ENCODE measurements around the gene MTMR3.

The MTMR3 gene

DNA sequence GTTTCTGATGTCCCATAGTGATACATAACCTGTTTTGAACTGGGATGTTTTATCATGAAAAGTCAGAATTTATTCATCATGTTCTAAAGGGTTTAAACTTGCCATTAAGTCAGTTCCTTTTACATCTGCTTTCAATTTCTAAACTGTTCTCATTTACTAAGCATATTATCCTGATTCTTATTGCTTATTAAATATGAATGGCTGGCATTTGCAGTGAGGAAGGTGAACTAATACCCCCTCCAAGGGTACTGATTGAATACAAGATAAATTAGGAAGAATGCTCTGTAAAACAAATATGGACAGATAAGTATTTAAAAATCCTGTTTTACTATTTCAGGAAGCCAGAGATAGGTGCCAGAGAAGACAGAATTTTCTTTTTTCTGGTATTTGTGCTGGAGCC lies 126.5 kb downstream of the MTMR3 start:
- Histone ChIP-seq H3K27me3 (ENCODE audit: control insufficient read depth, insufficient read depth, low read length, poor library complexity, severe bottlenecking) (no peaks in the 10 kb centered on the region), H3K4me3 (ENCODE audit: insufficient read depth, low read depth, low read length) (no peak overlapping the region), H3K4me1 (ENCODE audit: control insufficient read depth, insufficient read depth, low read length) (peaks cover 4% of the 10 kb centered on the region), H3K27ac (ENCODE audit: insufficient read depth, low read depth, low read length, poor library complexity, severe bottlenecking) (no peak overlapping the region), H3K9me3 (ENCODE audit: control insufficient read depth, low read length) (no peaks in the 10 kb centered on the region), H3K36me3 (ENCODE audit: control insufficient read depth, insufficient read depth, low read length) (peaks cover 4% of the 10 kb centered on the region)

DNA sequence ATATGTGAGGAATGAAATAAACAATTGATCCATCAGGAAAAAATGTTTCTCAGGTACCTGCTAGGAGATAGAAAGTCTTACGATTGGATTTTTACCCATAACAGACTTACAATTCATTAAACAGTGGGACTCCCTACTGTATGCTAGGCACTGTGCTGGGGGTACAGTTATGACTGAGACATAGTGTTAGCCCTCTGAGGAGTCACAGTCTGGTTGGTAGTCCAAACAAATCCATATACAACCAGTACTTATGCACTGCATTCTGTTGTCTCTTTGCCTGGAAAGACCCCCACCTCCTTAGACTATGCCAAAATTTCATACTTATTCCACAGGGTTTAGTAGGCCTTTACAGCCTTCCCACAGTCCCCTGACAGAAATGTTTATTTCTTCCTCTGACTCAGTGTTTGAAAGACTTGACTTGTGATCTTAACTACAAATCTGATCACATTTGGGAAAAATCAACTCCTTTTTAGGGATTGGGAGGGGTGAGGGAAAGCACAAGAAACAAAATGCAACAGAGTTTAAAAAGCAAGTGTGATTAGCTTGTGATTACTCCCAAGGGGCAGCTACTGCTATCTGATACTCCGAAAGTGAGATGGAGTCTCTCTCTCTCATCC lies 127.9 kb downstream of the MTMR3 start:
- no peak overlapping the region for H3K27ac ChIP-seq (ENCODE audit: insufficient read depth, low read depth, low read length, poor library complexity, severe bottlenecking)
- H3K9me3 ChIP-seq (ENCODE audit: control insufficient read depth, low read length): no peaks in the 10 kb centered on the region
- H3K36me3 ChIP-seq (ENCODE audit: control insufficient read depth, insufficient read depth, low read length): peaks cover 12% of the 10 kb centered on the region
- no peak overlapping the region for H3K4me3 ChIP-seq (ENCODE audit: insufficient read depth, low read depth, low read length)
- WGBS, 2 experiments: 50% methylated on average over 2 of the region's 2 CpGs
- peaks cover 4% of the 10 kb centered on the region for H3K4me1 ChIP-seq (ENCODE audit: control insufficient read depth, insufficient read depth, low read length)
- H3K27me3 ChIP-seq (ENCODE audit: control insufficient read depth, insufficient read depth, low read length, poor library complexity, severe bottlenecking): no peaks in the 10 kb centered on the region

DNA sequence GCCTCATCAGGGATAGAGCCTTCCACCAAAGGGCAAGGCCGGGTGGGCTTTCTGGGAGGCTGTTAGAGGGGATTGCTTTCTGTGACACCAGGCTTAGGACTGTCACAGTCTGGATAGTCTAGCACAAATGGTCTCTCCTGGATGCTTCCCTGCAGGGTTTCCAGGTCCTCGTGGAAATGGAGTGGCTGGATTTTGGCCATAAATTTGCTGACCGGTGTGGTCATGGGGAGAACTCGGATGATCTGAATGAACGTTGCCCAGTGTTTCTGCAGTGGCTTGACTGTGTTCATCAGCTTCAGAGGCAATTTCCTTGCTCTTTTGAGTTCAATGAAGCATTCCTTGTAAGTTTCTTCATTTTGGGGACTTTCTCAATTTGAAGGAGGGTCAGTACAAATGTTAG lies 130.2 kb downstream of the MTMR3 start:
- Histone ChIP-seq H3K9me3 (ENCODE audit: control insufficient read depth, low read length) (no peaks in the 10 kb centered on the region), H3K27me3 (ENCODE audit: control insufficient read depth, insufficient read depth, low read length, poor library complexity, severe bottlenecking) (no peaks in the 10 kb centered on the region), H3K4me1 (ENCODE audit: control insufficient read depth, insufficient read depth, low read length) (no peaks in the 10 kb centered on the region), H3K4me3 (ENCODE audit: insufficient read depth, low read depth, low read length) (no peak overlapping the region), H3K36me3 (ENCODE audit: control insufficient read depth, insufficient read depth, low read length) (peaks cover 30% of the 10 kb centered on the region), H3K27ac (ENCODE audit: insufficient read depth, low read depth, low read length, poor library complexity, severe bottlenecking) (no peak overlapping the region)
- 94% methylated on average over 5 of the region's 5 CpGs for WGBS, 2 experiments

GRCh38 chr22:30014244-30014643 lies 131.3 kb downstream of the MTMR3 start:
- no peaks in the 10 kb centered on the region for H3K27me3 ChIP-seq (ENCODE audit: control insufficient read depth, insufficient read depth, low read length, poor library complexity, severe bottlenecking)
- peaks cover 33% of the 10 kb centered on the region for H3K36me3 ChIP-seq (ENCODE audit: control insufficient read depth, insufficient read depth, low read length)
- no peaks in the 10 kb centered on the region for H3K9me3 ChIP-seq (ENCODE audit: control insufficient read depth, low read length)
- no peak overlapping the region for H3K27ac ChIP-seq (ENCODE audit: insufficient read depth, low read depth, low read length, poor library complexity, severe bottlenecking)
- H3K4me1 ChIP-seq (ENCODE audit: control insufficient read depth, insufficient read depth, low read length): no peaks in the 10 kb centered on the region
- no peak overlapping the region for H3K4me3 ChIP-seq (ENCODE audit: insufficient read depth, low read depth, low read length)

GRCh38 chr22:30015229-30015797 lies 132.3 kb downstream of the MTMR3 start:
- no peak overlapping the region for H3K4me3 ChIP-seq (ENCODE audit: insufficient read depth, low read depth, low read length)
- H3K9me3 ChIP-seq (ENCODE audit: control insufficient read depth, low read length): no peaks in the 10 kb centered on the region
- peaks cover 33% of the 10 kb centered on the region for H3K36me3 ChIP-seq (ENCODE audit: control insufficient read depth, insufficient read depth, low read length)
- no peak overlapping the region for H3K27ac ChIP-seq (ENCODE audit: insufficient read depth, low read depth, low read length, poor library complexity, severe bottlenecking)
- no peaks in the 10 kb centered on the region for H3K27me3 ChIP-seq (ENCODE audit: control insufficient read depth, insufficient read depth, low read length, poor library complexity, severe bottlenecking)
- H3K4me1 ChIP-seq (ENCODE audit: control insufficient read depth, insufficient read depth, low read length): no peaks in the 10 kb centered on the region
- 88 to 93% methylated on average over 3 of the region's 3 CpGs for WGBS, 2 experiments

DNA sequence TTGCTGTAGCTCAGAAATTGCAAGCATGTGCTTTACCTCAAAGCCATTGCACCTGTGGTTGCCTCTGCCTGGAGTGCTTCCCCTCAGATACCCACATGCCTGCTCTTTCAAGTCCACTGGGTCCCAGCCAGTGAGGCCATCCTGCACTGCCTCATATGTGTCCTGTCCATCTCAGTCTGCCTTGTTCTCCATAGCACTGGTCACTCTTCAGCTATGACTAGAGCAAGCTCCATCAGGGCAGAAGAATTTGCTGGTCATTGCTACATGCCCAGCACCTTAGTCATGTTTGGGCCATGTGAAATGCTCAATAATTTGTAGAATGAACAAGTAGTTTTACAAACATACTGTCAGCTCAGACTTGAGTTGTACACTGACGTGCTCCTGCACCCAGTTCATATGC lies 132.9 kb downstream of the MTMR3 start:
- 92 to 94% methylated on average over 1 of the region's 1 CpG for WGBS, 2 experiments
- Histone ChIP-seq H3K4me3 (ENCODE audit: insufficient read depth, low read depth, low read length) (no peak overlapping the region), H3K27me3 (ENCODE audit: control insufficient read depth, insufficient read depth, low read length, poor library complexity, severe bottlenecking) (no peaks in the 10 kb centered on the region), H3K9me3 (ENCODE audit: control insufficient read depth, low read length) (no peaks in the 10 kb centered on the region), H3K27ac (ENCODE audit: insufficient read depth, low read depth, low read length, poor library complexity, severe bottlenecking) (no peak overlapping the region), H3K36me3 (ENCODE audit: control insufficient read depth, insufficient read depth, low read length) (peaks cover 38% of the 10 kb centered on the region), H3K4me1 (ENCODE audit: control insufficient read depth, insufficient read depth, low read length) (no peaks in the 10 kb centered on the region)

GRCh38 chr22:30016596-30016995 lies 133.6 kb downstream of the MTMR3 start:
- Histone ChIP-seq H3K4me3 (ENCODE audit: insufficient read depth, low read depth, low read length) (no peak overlapping the region), H3K27ac (ENCODE audit: insufficient read depth, low read depth, low read length, poor library complexity, severe bottlenecking) (no peak overlapping the region), H3K27me3 (ENCODE audit: control insufficient read depth, insufficient read depth, low read length, poor library complexity, severe bottlenecking) (no peaks in the 10 kb centered on the region), H3K4me1 (ENCODE audit: control insufficient read depth, insufficient read depth, low read length) (no peaks in the 10 kb centered on the region), H3K9me3 (ENCODE audit: control insufficient read depth, low read length) (no peaks in the 10 kb centered on the region), H3K36me3 (ENCODE audit: control insufficient read depth, insufficient read depth, low read length) (peaks cover 46% of the 10 kb centered on the region)
- WGBS, 2 experiments: 96% methylated on average over 4 of the region's 4 CpGs

DNA sequence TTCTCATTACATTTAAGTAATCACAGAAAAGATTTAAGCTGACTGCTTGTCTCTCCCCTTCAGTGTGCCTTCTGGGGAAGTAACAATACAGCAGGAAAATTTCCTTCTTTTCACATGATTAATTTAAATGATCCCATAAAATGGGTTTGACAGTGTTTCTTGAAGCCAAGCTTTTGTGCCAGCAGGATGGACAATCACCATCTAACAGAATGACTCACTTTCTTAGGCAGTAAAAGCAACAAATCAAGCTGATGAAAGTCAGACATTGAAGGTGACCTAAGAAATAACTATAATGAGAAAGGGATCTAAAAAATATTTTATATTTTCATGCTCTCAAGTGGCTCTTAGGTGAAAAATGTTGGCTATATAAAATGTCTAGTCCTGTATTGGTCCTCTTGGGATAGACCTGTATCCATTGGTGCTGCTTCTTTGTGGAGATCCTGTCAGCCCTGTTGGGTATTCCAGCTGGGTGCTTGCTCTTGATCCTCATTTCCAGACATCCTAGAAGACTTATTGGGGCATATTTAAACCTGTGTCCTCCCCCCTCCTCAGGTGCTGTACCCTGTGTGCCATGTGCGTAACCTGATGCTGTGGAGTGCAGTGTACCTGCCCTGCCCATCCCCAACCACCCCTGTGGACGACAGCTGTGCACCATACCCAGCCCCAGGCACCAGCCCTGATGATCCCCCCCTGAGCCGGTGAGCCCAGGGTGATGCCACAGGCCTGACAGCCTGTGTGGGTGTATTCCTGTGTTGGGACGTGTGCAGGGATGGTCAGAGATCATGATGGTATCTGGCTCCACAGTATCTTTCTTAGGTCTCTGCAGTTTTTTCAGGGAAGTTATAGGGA lies 134.6 kb downstream of the MTMR3 start:
- Histone ChIP-seq H3K27me3 (ENCODE audit: control insufficient read depth, insufficient read depth, low read length, poor library complexity, severe bottlenecking) (no peaks in the 10 kb centered on the region), H3K9me3 (ENCODE audit: control insufficient read depth, low read length) (no peaks in the 10 kb centered on the region), H3K36me3 (ENCODE audit: control insufficient read depth, insufficient read depth, low read length) (peaks cover 48% of the 10 kb centered on the region), H3K27ac (ENCODE audit: insufficient read depth, low read depth, low read length, poor library complexity, severe bottlenecking) (no peak overlapping the region), H3K4me1 (ENCODE audit: control insufficient read depth, insufficient read depth, low read length) (no peaks in the 10 kb centered on the region), H3K4me3 (ENCODE audit: insufficient read depth, low read depth, low read length) (no peak overlapping the region)
- 94 to 97% methylated on average over 4 of the region's 4 CpGs for WGBS, 2 experiments

- Histone ChIP-seq H3K4me3 (ENCODE audit: insufficient read depth, low read depth, low read length) (no peak overlapping the region), H3K27ac (ENCODE audit: insufficient read depth, low read depth, low read length, poor library complexity, severe bottlenecking) (no peak overlapping the region), H3K27me3 (ENCODE audit: control insufficient read depth, insufficient read depth, low read length, poor library complexity, severe bottlenecking) (no peaks in the 10 kb centered on the region), H3K9me3 (ENCODE audit: control insufficient read depth, low read length) (no peaks in the 10 kb centered on the region), H3K36me3 (ENCODE audit: control insufficient read depth, insufficient read depth, low read length) (peaks cover 56% of the 10 kb centered on the region), H3K4me1 (ENCODE audit: control insufficient read depth, insufficient read depth, low read length) (no peaks in the 10 kb centered on the region)
- 95 to 97% methylated on average over 9 of the region's 9 CpGs for WGBS, 2 experiments
Observed at GRCh38 chr22:30020511-30020910, 137.5 kb downstream of the MTMR3 start.

- Histone ChIP-seq H3K36me3 (ENCODE audit: control insufficient read depth, insufficient read depth, low read length) (peaks cover 56% of the 10 kb centered on the region), H3K4me1 (ENCODE audit: control insufficient read depth, insufficient read depth, low read length) (no peaks in the 10 kb centered on the region), H3K27ac (ENCODE audit: insufficient read depth, low read depth, low read length, poor library complexity, severe bottlenecking) (no peak overlapping the region), H3K4me3 (ENCODE audit: insufficient read depth, low read depth, low read length) (no peak overlapping the region), H3K27me3 (ENCODE audit: control insufficient read depth, insufficient read depth, low read length, poor library complexity, severe bottlenecking) (no peaks in the 10 kb centered on the region), H3K9me3 (ENCODE audit: control insufficient read depth, low read length) (no peaks in the 10 kb centered on the region)
- WGBS, 2 experiments: 94% methylated on average over 3 of the region's 3 CpGs
Observed at GRCh38 chr22:30021338-30021737, 138.4 kb downstream of the MTMR3 start.
